Thymus (tissue), 11 donors: ENCODE measurements around the gene DENND1C. TPM values are rescaled to one million over a fixed set of nuclear protein-coding genes. Genes with fewer than 3 reads are reported as not detected.
"Not testable (repeated sequence)": the region's sequence is repeated elsewhere in the genome, so short reads cannot be mapped to it uniquely, and the experiment has no call there.

Source experiments
- DNase-seq, 9 donors: peaks; one replicate each; pipeline ENCODE4 v3.0.0-alpha.2; 2013; ENCODE audit warnings: low spot score in 9 of 9, low read depth in 6 of 9, missing footprints in 1 of 9
- H3K27ac ChIP-seq, 2 donors: one replicate each; pipeline ENCODE4 v1.5.1; 2013; ENCODE audit warnings: control low read depth in 1 of 2, low read depth in 1 of 2, low read length in 1 of 2, mild to moderate bottlenecking in 1 of 2, moderate library complexity in 1 of 2
- H3K27me3 ChIP-seq, 2 donors: one replicate each; pipeline ENCODE4 v1.5.1; 2013; ENCODE audit warnings: low read length in 1 of 2; ENCODE audit not compliant: control insufficient read depth in 2 of 2, insufficient read depth in 1 of 2
- H3K36me3 ChIP-seq, 2 donors: one replicate each; pipeline ENCODE4 v1.5.1; 2013; ENCODE audit warnings: low read length in 1 of 2, mild to moderate bottlenecking in 1 of 2, moderate library complexity in 1 of 2; ENCODE audit not compliant: control insufficient read depth in 2 of 2, insufficient read depth in 2 of 2
- H3K4me1 ChIP-seq, 2 donors: one replicate each; pipeline ENCODE4 v1.5.1; 2013; ENCODE audit warnings: low read length in 2 of 2; ENCODE audit not compliant: control insufficient read depth in 2 of 2, insufficient read depth in 2 of 2
- H3K4me3 ChIP-seq, 2 donors: one replicate each; pipeline ENCODE4 v1.5.1; 2013; ENCODE audit warnings: low read length in 2 of 2, control low read depth in 1 of 2, mild to moderate bottlenecking in 1 of 2
- H3K9me3 ChIP-seq, 2 donors: one replicate each; pipeline ENCODE4 v1.5.1; 2013; ENCODE audit warnings: low read length in 1 of 2, mild to moderate bottlenecking in 1 of 2; ENCODE audit not compliant: control insufficient read depth in 2 of 2, insufficient read depth in 1 of 2
- WGBS: extraction: QIAGEN DNeasy Blood & Tissue Kit; methylation state at CpG from one replicate; pipeline ENCODE4 v1.1.7; 2013; 5-methylcytosine and 5-hydroxymethylcytosine counted together
- polyA plus RNA-seq: library from polyadenylated mRNA; stranded (reverse); fragments of 200-250 nt; gene quantifications from one replicate; pipeline ENCODE4 v1.2.3, GENCODE V29; 2013
- total RNA-seq: library from RNA; stranded (reverse); fragments of 120-200 nt; gene quantifications from one replicate; pipeline ENCODE4 v1.2.4, GENCODE V29; 2013
- donor health status: healthy.

The DENND1C gene
- total and polyA plus RNA-seq, 2 donors: 6.8 to 46.6 TPM

- Histone ChIP-seq H3K4me3 (no peak overlapping the region), H3K27ac (no peak overlapping the region), H3K36me3 (no peaks in the 10 kb centered on the region), H3K4me1 (no peaks in the 10 kb centered on the region), H3K27me3 (no peaks in the 10 kb centered on the region), H3K9me3 (peaks cover 0 to 5% of the 10 kb centered on the region in 2 donors)
- DNase-seq: no peak
- 94% methylated on average over 7 of the region's 7 CpGs for WGBS
Observed at GRCh38 chr19:6510618-6511017, 29.0 kb upstream of the DENND1C start.

GRCh38 chr19:6509118-6509971, 27.8 kb upstream of the DENND1C start:
- Histone ChIP-seq H3K4me1 (no peaks in the 10 kb centered on the region), H3K36me3 (no peaks in the 10 kb centered on the region), H3K27ac (no peak overlapping the region), H3K27me3 (no peaks in the 10 kb centered on the region), H3K9me3 (no peaks in the 10 kb centered on the region), H3K4me3 (no peak overlapping the region)
- 92% methylated on average over 20 of the region's 20 CpGs for WGBS
- DNase-seq: no peak

- 91% methylated on average over 9 of the region's 9 CpGs for WGBS
- not testable (repeated sequence) for H3K27me3 ChIP-seq, H3K36me3 ChIP-seq, H3K4me3 ChIP-seq, H3K4me1 ChIP-seq, H3K9me3 ChIP-seq, DNase-seq, H3K27ac ChIP-seq
Observed at GRCh38 chr19:6508028-6508771, 26.6 kb upstream of the DENND1C start.

GRCh38 chr19:6503407-6504201, 22.0 kb upstream of the DENND1C start:
- H3K4me3 ChIP-seq: no peak overlapping the region
- H3K36me3 ChIP-seq: no peaks in the 10 kb centered on the region
- no peaks in the 10 kb centered on the region for H3K4me1 ChIP-seq
- 96% methylated on average over 9 of the region's 9 CpGs for WGBS
- no peak overlapping the region for H3K27ac ChIP-seq
- peaks cover 34 to 53% of the 10 kb centered on the region in 2 donors for H3K27me3 ChIP-seq
- DNase-seq: no peak
- no peaks in the 10 kb centered on the region for H3K9me3 ChIP-seq

- no peak within 1 kb of the TSS for H3K27ac ChIP-seq
- no peaks in the 10 kb centered on the region for H3K9me3 ChIP-seq
- no peak for DNase-seq
- no peaks in the 10 kb centered on the region for H3K36me3 ChIP-seq
- peaks cover 34 to 55% of the 10 kb centered on the region in 2 donors for H3K27me3 ChIP-seq
- 3% methylated on average over 71 of the region's 71 CpGs for WGBS
- peaks cover 0 to 3% of the 10 kb centered on the region in 2 donors for H3K4me1 ChIP-seq
- peak within 1 kb of the TSS in 1 of 2 donors; percentile 31 for H3K4me3 ChIP-seq
Observed at GRCh38 chr19:6501740-6502648, 20.4 kb upstream of the DENND1C start, which contains the start of gene TUBB4A. Gene TUBB4A (minus strand): TSS chr19:6502309. CDS start chr19:6502212, 97 bp downstream.

- DNase-seq: no peak
- Histone ChIP-seq H3K4me3 (no peak overlapping the region), H3K4me1 (peaks cover 0 to 3% of the 10 kb centered on the region in 2 donors), H3K27me3 (peaks cover 34 to 55% of the 10 kb centered on the region in 2 donors), H3K27ac (no peak overlapping the region), H3K36me3 (no peaks in the 10 kb centered on the region), H3K9me3 (no peaks in the 10 kb centered on the region)
- 69% methylated on average over 24 of the region's 24 CpGs for WGBS
Observed at GRCh38 chr19:6500837-6501739, 19.5 kb upstream of the DENND1C start.

- Histone ChIP-seq H3K4me1 (peaks cover 0 to 3% of the 10 kb centered on the region in 2 donors), H3K27me3 (peaks cover 34 to 55% of the 10 kb centered on the region in 2 donors), H3K9me3 (no peaks in the 10 kb centered on the region), H3K36me3 (no peaks in the 10 kb centered on the region), H3K4me3 (no peak overlapping the region), H3K27ac (no peak overlapping the region)
- 93% methylated on average over 17 of the region's 17 CpGs for WGBS
- no peak for DNase-seq
Observed at GRCh38 chr19:6499052-6499790, 17.6 kb upstream of the DENND1C start.
